Kidney (tissue), 14 donors: ENCODE results near the gene NTRK2. TPM values are rescaled to one million over a fixed set of nuclear protein-coding genes. Genes with fewer than 3 reads are reported as not detected.

Experiments used
- DNase-seq, 5 donors: peaks; one replicate each; pipeline ENCODE4 v3.0.0-alpha.2; 2013 to 2020
- FAIRE-seq: peaks from 2 replicates; lab custom pipeline; 2012; peaks lifted over from hg19 to GRCh38; lab: Jason Lieb, UNC
- H3K27ac ChIP-seq, 2 donors: one replicate each; pipeline ENCODE4 v1.7.0; 2013; ENCODE audit warnings: low read depth in 2 of 2, low read length in 2 of 2, inconsistent platforms in 1 of 2
- H3K27me3 ChIP-seq: one replicate; pipeline ENCODE4 v1.7.1; 2013; ENCODE audit warnings: low read length, inconsistent platforms; ENCODE audit not compliant: control insufficient read depth, insufficient read depth
- H3K36me3 ChIP-seq, 3 donors: one replicate each; pipeline versions ENCODE4 v1.7.0 to v1.7.1; 2013; ENCODE audit warnings: low read length in 3 of 3, control low read depth in 1 of 3, inconsistent platforms in 1 of 3; ENCODE audit not compliant: insufficient read depth in 3 of 3, control insufficient read depth in 2 of 3
- H3K4me1 ChIP-seq, 3 donors: one replicate each; pipeline versions ENCODE4 v1.7.0 to v1.7.1; 2013; ENCODE audit warnings: low read length in 3 of 3, inconsistent platforms in 1 of 3, low read depth in 1 of 3; ENCODE audit not compliant: control insufficient read depth in 2 of 3, insufficient read depth in 2 of 3
- H3K4me3 ChIP-seq, 3 donors: one replicate each; pipeline versions ENCODE4 v1.7.0 to v1.8.1; 2013; ENCODE audit warnings: low read length in 3 of 3, control low read depth in 1 of 3, inconsistent platforms in 1 of 3
- H3K9ac ChIP-seq, 3 donors: one replicate each; pipeline versions ENCODE4 v1.7.0 to v1.7.1; 2013; ENCODE audit warnings: low read length in 3 of 3, control low read depth in 1 of 3, inconsistent platforms in 1 of 3
- H3K9me3 ChIP-seq, 3 donors: one replicate each; pipeline versions ENCODE4 v1.7.0 to v1.7.1; 2013; ENCODE audit warnings: low read length in 3 of 3, control low read depth in 1 of 3, inconsistent platforms in 1 of 3; ENCODE audit not compliant: control insufficient read depth in 2 of 3, insufficient read depth in 1 of 3
- CTCF ChIP-seq: IDR thresholded peaks from 3 replicates; pipeline ENCODE4 v1.5.1; 2012; ENCODE audit warnings: mild to moderate bottlenecking, moderate library complexity, borderline replicate concordance; ENCODE audit not compliant: insufficient read depth; ENCODE audit errors: extremely low read depth
- intact Hi-C: fragments of 100-400 bp; cut with DNase I; formaldehyde crosslinking; loops from one replicate; pipeline ENCODE4 v1.11.1; 2022
- polyA plus RNA-seq: library from polyadenylated mRNA; stranded (reverse); fragments of 350-450 nt; fragmentation: Illumina TruSeq; extraction: RNeasy Lipid Tissue Mini Kit (QIAGEN cat#74804); gene quantifications from one replicate; pipeline ENCODE4 v1.2.3, GENCODE V29; 2014; ENCODE audit warnings: low read depth, low replicate concordance; ENCODE audit not compliant: insufficient read depth
- total RNA-seq: library from RNA; stranded (reverse); fragmentation: NEBNext Ultra II Directional; extraction: Animal tissue kit (Norgen Biotek cat#: 25700); gene quantifications from one replicate; pipeline ENCODE4 v1.2.1, GENCODE V29; 2021
- donor health status: control.
- donor health status: control.
- donor health status: control.
- donor health status: control.
- donor health status: control.
- donor health status: DM: yes; HTN: yes; CAD: no.
- donor health status: Normal renal cell carcinoma (clear cell type).

The NTRK2 gene
- total and polyA plus RNA-seq, 2 donors from 2014 or later, result 20.0 to 41.2 TPM

GRCh38 chr9:84667571-84668195 is 1.8 kb upstream of the NTRK2 start:
- Histone ChIP-seq H3K36me3 (no peaks in the 10 kb centered on the region), H3K4me3 (peak overlapping the region; percentile 59 to 78 (median 60)), H3K4me1 (peaks cover 0 to 18% (median 3%) of the 10 kb centered on the region in 3 donors), H3K9ac (peak overlapping the region in 1 of 3 donors; percentile 45), H3K9me3 (no peaks in the 10 kb centered on the region), H3K27me3 (no peaks in the 10 kb centered on the region), H3K27ac (no peak overlapping the region)
- intact Hi-C loops, result no loop called here
- FAIRE-seq (no peak), DNase-seq (peak in 3 of 5 donors; percentile 60 to 76 (median 70))
- peak; percentile 22 for TF ChIP-seq CTCF

GRCh38 chr9:84668196-84669012 is 1.1 kb upstream of the NTRK2 start:
- Histone ChIP-seq H3K9ac (peak overlapping the region in 2 of 3 donors; percentile 56 to 63), H3K27me3 (no peaks in the 10 kb centered on the region), H3K9me3 (no peaks in the 10 kb centered on the region), H3K4me3 (peak overlapping the region; percentile 63 to 78 (median 71)), H3K36me3 (no peaks in the 10 kb centered on the region), H3K27ac (peak overlapping the region in 1 of 2 donors; percentile 28), H3K4me1 (peaks cover 0 to 18% (median 3%) of the 10 kb centered on the region in 3 donors)
- no peak for FAIRE-seq
- peak; percentile 35 for TF ChIP-seq CTCF
- intact Hi-C loops, result no loop called here
- DNase-seq, result peak; percentile 90 to 96 (median 94)

GRCh38 chr9:84669013-84669287 is 579 bp upstream of the NTRK2 start:
- peak overlapping the region; percentile 63 to 78 (median 71) for H3K4me3 ChIP-seq
- H3K9me3 ChIP-seq, result no peaks in the 10 kb centered on the region
- no peaks in the 10 kb centered on the region for H3K36me3 ChIP-seq
- intact Hi-C loops, result no loop called here
- peaks cover 0 to 18% (median 3%) of the 10 kb centered on the region in 3 donors for H3K4me1 ChIP-seq
- no peak for TF ChIP-seq CTCF
- FAIRE-seq (no peak), DNase-seq (peak in 3 of 5 donors; percentile 40 to 71 (median 56))
- no peaks in the 10 kb centered on the region for H3K27me3 ChIP-seq
- H3K9ac ChIP-seq, result peak overlapping the region in 2 of 3 donors; percentile 56 to 63
- no peak overlapping the region for H3K27ac ChIP-seq
